Activated gamma-delta T cell (primary cell): ENCODE measurements around the gene DEFB123.

Experiments
- DNase-seq: peaks from one replicate; lab custom pipeline; 2025; lab: John Stamatoyannopoulos, UW

The DEFB123 gene

DNA sequence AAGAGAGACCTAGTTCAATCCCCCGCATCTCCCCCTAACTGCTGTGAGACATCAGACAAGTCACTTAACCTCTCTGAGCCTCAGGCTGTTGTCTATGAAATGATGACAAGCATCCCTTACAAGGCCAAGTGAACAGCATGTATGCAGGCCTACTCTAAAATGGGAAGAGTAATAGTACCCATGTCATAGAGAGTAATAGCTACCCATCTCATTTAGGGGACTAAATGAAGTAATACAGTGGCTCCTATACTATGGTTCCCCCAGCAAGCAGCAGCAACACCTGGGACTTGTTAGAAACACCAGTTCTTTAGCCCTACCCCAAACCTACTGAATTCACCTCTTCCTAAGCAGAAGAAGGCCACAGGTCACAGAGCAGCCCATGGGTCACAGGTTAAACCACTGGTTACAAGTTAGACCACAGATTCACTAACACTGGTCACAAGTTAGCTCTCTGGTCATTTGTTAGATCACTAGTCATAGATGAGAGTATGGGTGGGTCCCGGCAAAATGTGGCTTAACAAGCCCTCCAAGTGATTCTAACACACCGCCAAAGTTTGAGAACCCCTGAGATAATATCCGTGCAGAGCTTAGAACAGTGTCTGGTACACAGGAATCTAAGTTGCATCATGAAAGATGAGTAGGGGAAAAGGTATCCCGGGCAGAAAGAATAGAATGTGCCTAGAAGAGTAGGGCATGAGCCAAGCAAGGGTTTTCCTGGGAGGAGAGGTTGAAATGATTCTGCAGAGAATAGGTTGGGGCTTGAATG, 33.1 kb downstream of the DEFB123 start:
- no peak for DNase-seq

DNA sequence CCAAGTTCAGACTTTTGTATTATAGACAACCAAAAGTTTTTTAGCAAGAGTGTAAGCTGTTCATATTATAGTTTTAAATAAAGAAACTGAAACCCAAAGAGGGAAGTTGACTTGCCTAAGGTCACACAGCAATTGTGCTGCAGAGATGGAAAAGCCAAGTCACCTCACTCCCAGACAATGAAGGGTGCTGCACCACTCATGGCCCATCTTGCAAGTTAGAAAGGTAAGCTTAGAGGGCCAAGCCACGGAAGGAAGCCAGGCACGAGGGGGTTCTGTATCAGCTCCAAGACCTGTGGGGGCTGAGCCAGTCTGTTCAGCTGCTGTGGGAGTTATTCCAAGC, 33.6 kb downstream of the DEFB123 start:
- DNase-seq: no peak

DNA sequence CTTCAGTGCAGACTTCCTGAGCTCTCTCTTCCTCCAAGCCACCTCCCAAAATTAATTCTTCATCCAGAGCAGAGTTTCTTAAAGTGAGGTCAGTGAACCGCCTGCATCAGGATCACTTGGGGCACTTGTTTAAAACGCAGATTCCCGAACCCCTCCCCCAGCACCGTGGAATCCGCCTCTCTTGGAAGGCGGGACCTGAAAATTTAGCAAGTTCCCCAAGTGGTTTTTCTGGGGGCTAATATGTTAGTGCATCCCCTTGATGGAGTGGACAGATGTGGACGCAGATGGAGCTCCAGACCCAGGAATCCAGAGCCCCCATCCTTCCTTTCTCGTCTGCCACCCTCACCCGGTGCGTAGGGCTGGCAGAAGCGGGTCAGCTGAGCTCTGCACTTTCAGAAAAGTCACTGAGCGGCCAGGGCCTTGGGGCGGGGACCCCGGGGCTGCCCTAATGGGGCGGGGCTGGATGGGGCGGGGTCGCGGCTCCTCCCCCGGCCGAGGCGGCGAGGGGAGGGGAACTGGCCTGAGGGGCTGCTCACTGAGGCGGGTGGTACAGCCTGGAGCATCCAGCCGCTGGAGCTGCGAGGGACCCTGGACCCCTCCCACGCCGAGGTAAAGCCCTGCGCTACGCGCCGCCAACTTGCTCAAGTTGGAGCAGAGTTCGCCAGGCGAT, 34.5 kb downstream of the DEFB123 start, which contains the start of the genes DEFB124 and REM1:
DEFB124 (minus strand) TSS at position 370 of the 670 bp plus-strand sequence. CDS start 2,114 bp downstream, outside the sequence.
REM1 (plus strand) TSS at position 531 of the 670 bp plus-strand sequence. CDS start 1,158 bp downstream, outside the sequence.
- no peak for DNase-seq

DNA sequence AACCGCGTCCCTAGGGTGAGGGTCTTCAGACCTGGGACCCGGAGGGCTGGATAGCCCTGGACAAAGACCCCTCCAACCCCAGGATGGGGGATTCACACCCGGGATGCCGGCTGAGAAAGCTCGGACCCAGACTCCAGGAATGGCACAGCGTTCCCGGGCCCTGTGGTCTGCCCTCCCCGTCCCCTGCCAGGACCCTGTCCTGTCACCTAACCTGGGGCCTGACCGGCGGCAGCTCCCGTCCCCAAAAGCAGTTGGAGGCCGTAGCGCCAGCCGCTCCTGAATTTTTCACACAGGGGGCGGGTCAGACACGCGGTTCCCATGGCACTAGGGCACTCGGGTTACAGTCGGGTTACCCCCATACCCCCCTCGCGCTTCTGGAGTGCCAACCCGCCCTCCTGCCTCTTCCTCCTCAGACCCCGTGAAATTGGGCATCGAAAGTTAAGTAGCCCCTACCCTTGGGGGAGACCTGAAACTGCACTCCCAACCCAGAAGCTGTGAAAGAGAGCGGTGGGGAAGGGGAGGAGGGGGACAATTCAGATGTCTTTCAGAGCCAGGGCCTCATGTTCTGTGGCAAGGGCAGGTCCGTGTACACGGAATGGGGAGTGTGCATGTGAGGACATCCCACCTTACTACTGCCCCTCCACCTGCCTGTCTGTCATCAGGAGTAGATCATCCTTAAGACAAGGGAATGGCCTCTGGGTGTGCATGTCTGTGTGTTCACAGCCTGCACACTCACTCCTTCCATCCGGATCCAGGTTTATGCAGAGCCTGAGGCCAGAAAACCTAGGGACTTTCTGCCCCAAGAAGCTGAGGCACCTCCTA, 35.3 kb downstream of the DEFB123 start:
- no peak for DNase-seq

DNA sequence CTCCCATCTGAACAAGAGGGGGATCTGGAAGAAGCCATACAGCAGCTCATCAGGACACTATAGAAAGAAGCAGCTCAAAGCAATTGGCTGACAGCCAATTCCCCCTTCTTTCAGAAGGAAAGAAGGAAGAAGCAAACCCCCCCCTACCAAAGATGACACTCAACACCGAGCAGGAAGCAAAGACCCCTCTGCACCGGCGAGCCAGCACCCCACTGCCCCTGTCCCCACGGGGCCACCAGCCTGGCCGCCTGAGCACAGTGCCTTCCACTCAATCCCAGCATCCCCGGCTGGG, 35.8 kb downstream of the DEFB123 start:
- no peak for DNase-seq

DNA sequence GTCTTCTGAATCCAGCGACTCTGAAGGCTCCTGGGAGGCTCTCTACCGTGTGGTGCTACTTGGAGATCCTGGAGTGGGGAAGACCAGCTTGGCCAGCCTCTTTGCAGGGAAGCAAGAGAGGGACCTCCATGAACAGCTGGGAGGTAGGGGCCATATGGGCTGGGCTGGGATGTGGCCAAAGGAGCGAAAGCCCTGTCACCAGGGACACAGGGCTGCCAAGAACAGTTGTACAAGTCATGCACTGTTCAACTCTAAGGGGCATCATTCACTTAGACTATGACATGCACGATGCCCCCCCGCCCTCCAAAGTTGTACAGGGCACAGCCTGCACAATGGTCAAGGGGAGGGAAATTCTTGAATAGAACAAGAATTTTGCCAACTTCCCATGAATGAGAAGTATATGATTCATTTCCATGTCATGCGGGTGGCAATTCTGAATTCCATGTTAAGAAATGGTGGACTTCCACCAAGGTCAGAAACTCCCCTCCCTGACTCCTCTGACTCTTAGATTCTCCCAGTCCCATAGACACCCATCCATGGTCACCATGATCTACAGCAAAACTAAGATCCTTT, 36.3 kb downstream of the DEFB123 start:
- no peak for DNase-seq

DNA sequence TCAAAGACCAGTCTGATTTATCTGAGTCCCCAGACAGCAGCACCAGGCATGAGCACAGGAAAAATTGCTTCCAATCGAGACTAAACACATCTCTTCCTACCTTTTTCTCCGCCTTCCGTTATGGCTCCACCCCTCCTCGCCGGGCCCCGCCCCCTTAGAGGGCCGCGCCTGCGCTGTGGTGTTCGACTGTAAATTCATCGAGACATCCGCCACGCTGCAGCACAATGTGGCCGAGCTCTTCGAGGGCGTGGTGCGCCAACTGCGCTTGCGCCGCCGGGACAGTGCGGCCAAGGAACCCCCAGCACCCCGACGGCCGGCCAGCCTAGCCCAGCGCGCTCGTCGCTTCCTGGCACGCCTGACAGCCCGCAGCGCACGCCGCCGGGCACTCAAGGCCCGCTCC, 43.6 kb downstream of the DEFB123 start:
- DNase-seq: no peak

DNA sequence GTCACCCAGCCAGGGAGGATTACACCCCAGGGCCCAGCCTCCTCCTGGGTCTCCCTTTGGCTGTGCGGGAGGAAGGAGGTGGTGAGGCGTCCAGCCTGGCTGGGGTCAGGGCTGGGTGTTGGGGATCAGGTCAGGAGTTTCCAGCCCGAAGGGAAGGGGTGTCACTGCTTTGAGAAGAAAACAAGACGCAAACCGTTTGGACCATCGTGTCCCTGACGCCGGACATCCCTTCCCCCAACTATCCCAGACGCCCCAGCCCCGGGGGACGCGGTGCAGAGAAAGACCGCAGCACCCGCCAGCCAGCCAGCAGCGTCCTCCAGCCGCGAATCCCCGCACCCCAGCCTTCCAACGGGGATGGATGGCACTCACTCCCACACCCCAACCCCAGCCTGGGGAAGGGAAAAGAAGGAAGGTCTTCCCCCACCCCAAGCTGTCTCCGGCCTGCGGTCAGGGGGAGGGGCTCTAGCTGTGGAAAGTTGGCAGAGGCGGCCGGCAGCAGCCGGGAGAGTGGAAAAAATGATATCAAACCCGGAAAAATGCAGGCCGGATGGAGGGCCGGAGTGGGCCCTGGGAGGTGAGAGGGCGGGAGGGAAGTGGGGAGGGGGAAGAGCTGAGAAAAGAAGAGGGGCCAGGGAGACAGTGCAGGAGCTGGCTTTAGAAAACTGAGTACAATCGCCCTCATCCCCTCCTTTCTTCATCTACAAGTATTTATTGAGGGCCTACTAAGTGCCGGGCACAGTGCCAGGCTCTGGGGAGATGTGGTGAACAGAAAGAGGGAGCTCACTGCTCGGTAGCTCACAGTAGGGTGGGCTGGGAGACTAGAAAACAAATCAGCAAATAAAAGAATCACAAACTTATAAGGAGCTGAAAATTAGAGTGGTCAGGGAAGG, 45.3 kb downstream of the DEFB123 start:
- DNase-seq: no peak

DNA sequence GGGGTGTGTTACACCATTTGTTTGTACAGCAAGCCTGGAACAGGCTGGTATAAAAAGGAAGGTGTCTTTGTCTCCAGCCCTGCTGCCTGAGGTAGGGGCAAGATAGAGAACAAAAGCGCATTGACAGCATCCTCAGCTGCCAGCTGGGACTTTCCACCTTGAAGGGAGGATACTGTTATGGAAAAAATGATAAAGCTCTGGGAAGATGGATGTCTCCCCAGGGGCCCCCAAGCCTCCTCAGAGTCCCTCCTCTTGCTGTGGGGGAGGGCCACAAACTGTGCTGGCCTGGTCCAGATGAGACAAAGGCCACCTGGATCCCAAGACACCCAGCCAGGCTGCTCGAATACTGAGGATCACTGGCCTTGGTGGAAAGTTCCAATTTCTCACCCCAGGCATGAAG, 47.7 kb downstream of the DEFB123 start:
- DNase-seq: no peak

DNA sequence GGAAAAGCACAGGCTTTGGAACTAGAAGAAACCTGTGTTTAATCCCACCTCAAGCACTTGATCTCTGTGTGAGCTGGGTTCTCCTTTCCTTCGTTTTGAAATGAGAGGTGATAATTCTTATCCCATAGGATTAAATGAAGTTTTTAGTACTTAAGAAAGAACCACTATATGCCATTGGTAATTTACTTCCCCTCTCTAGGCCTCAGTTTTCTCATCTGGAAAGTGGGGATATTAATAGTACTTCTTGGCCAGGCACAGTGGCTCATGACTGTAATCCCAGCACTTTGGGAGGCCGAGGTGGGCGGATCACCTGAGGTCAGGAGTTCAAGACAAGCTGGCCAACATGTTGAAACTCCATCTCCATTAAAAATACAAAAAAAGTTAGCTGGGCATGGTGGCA, 48.7 kb downstream of the DEFB123 start:
- no peak for DNase-seq

DNA sequence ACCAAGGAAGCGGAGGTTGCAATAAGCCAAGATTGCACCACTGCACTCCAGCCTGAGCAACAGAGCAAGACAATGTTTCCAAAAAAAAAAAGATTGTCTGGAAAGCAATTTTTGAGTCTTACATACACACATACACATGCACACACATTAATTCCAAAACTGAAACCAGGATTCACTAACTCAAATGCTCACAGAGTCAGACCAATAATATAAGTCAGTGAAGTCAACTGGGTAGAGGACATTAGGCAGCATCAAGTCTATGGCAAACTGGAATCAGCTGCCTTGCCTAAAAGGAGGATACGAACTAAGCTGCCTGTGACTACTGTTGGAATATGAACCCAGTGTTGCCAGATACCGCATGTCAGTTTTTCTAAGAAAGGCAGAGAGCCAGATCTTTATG, 50.3 kb downstream of the DEFB123 start:
- no peak for DNase-seq

DNA sequence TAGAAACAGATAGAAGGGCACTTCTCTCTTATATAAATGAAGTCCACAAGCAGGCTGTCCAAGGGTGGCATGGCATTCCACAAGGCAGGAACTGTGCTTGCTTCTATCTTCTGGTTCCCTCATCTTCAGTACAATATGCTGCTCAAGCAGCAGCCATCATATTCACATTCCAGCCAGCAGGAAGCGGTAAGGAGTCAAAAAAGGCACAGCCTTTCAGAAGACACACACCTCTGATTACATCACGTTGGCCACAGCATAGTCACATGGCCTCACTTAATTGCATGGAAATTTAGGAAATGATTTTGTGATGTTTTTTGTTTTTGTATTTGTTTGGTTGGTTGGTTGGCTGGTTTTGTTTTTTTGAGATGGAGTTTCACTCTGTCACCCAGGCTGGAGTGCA, 53.7 kb downstream of the DEFB123 start:
- no peak for DNase-seq

DNA sequence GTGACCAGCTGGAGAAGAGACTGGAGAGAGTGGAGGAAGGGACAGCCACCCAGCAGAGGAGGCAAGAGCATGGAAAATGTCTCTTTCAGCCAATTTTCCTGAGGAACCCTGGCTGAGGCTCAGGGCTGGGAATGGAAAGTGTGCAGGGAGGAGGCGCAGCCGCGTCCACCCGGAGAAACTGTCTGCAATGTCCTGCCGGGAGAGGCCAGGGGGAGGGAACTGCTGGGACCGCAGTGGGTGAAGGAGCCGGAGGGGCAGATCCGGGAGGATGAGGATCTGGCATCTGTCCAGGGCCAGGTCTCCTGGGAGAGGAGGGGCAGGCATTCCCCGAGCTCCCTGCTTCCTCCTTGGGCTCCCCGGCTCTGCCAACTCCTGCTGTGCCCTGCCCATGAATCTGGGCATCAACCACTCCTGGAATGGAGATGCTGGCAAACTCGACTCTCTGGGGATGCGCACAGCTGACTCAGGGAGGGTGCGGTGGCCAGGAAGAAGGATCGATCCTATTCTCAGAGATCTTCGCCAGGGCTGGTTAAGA, 56.4 kb downstream of the DEFB123 start:
- no peak for DNase-seq

DNA sequence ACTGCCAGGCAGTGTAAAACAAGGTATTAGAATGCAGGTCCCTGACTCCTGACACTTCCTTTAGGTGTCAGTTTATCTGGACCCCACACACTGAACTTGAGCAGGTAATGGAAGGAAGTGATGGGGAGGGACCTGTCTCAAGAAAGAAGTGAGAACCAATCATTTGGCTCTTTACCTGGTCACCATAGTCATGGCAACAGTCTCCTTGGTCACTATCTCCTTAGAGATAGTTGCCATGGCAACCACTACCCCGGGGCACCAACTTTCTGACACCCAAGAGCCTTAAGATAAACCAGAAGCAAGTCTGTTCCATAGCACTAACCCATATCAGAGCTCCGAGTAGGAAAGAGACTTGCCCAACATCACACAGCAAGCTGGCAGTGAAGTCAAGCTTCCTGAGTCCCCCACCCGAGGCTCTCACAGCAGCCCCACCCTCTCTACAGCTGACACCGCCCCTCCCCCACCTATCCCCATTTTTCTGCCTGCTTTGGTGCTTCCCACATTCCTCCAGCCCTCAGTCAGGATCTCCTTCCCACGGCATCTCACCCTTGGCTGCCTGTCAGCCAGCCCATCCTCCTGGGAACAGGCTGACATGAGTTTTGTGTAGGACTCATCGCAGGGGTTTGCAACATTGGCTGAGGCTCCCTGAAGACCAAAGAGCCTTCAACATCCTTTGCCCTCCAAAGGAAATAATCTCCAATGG, 57.6 kb downstream of the DEFB123 start:
- DNase-seq: no peak
